ENCODE measurements around the gene RPH3AL. TPM values are rescaled to one million over a fixed set of nuclear protein-coding genes. Genes with fewer than 3 reads are reported as not detected.

Gene RPH3AL
- total RNA-seq, 4 donors from 2014 or later, result 24.3 to 90.5 (median 47.2) TPM

- WGBS, 2 donors (ENCODE audit: low coverage in 1 of 2), result 80 to 94% methylated on average over 3 to 8 of the region's 8 CpGs
- Histone ChIP-seq H3K27ac (no peak overlapping the region), H3K4me1 (no peaks in the 10 kb centered on the region), H3K9me3 (no peaks in the 10 kb centered on the region), H3K27me3 (no peaks in the 10 kb centered on the region), H3K36me3 (no peaks in the 10 kb centered on the region), H3K4me3 (no peak overlapping the region)
- in situ Hi-C loops (cut with MboI; ENCODE audit: low pct_ligation_motif_present in 1 of 4, low pct_unique_long_range_greater_than_20kb in 1 of 4, low sequenced_read_pairs in 3 of 4), result no loop called here
- DNase-seq, result no peak
- intact Hi-C loops (cut with DNase I; ENCODE audit: low total_unique reads), result no loop called here
- TF ChIP-seq CTCF (IDR thresholded peaks at IDR 0.05) (no peak), POLR2A (IDR thresholded peaks at IDR 0.05) (no peak), EP300 (IDR thresholded peaks at IDR 0.05; ENCODE audit: low read depth) (no peak), POLR2AphosphoS5 (IDR thresholded peaks at IDR 0.05) (no peak)
Measured at GRCh38 chr17:323181-323580, 29.4 kb downstream of the RPH3AL start.

DNA sequence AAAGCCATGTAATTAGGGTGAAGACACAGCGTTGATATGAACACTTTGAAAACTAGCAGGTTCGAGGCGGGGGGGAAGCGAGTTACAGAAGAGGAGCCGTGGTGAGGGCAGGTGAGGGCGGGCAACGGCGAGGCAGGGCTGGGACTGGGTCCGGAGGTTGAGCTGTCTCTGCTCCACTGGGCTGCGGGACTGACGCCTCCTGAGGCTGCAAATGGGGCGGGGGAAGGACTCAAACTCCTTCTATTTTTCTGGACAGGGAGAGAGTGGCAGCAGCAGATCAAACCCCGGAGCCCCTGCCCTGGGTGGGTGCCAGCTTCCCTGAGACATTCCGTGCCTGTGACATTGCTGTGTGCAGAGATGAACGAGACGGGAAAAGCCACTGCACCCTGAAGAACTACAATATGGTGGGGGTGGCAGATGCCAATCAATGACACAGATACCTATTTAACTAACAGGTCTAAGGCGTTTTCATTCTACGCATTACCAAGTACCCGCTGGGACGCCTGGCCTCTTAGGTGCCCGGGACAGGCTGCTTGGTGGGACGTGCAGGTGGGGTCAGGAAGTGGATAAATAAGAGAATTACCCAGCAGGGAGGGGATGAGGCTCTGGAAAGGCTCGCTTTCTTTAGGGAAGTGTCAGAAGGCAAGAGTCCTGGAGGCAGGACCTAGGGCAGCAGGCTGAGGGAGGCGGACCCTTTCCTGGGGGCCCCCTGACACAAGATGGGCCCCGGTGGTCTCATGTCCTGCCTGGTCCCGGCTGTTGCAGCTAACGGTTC lies 30.4 kb downstream of the RPH3AL start:
- no peaks in the 10 kb centered on the region for H3K36me3 ChIP-seq
- H3K27me3 ChIP-seq, result no peaks in the 10 kb centered on the region
- H3K27ac ChIP-seq, result no peak overlapping the region
- H3K4me3 ChIP-seq, result no peak overlapping the region
- TF ChIP-seq EP300 (IDR thresholded peaks at IDR 0.05; ENCODE audit: low read depth) (no peak), POLR2A (IDR thresholded peaks at IDR 0.05) (no peak), CTCF (IDR thresholded peaks at IDR 0.05) (no peak), POLR2AphosphoS5 (IDR thresholded peaks at IDR 0.05) (no peak)
- 73 to 80% methylated on average over 14 to 27 of the region's 27 CpGs for WGBS, 2 donors (ENCODE audit: low coverage in 1 of 2)
- no peak for DNase-seq
- in situ Hi-C loops (cut with MboI; ENCODE audit: low pct_ligation_motif_present in 1 of 4, low pct_unique_long_range_greater_than_20kb in 1 of 4, low sequenced_read_pairs in 3 of 4), result no loop called here
- no peaks in the 10 kb centered on the region for H3K4me1 ChIP-seq
- H3K9me3 ChIP-seq, result no peaks in the 10 kb centered on the region
- intact Hi-C loops (cut with DNase I; ENCODE audit: low total_unique reads), result no loop called here

DNA sequence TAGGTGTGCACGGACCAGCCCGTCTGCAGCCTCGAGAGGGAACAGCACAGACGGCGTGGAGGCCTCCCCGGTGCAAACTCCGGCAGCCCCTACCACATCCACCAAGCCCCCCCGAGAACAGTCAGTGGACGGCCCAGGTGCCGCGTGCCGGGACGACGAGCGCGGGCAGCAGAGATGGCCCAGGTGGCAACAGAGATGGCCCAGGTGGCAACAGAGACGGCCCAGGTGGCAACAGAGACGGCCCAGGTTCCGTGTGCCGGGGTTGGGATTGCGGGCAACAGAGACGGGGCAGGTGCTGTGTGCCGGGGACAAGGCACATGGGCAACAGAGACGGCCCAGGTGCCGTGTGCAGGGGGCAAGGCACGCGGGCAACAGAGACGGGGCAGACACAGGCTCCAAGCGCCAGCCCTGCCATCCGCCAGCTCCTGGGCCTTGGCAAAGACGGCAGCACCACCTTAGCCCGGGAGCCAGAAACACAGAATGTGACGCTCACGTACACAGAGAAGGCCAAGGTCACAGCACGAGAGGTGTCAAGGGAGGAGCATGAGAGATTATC lies 31.1 kb downstream of the RPH3AL start:
- no peak for DNase-seq
- Histone ChIP-seq H3K4me1 (no peaks in the 10 kb centered on the region), H3K4me3 (no peak overlapping the region), H3K9me3 (no peaks in the 10 kb centered on the region), H3K36me3 (no peaks in the 10 kb centered on the region), H3K27me3 (no peaks in the 10 kb centered on the region), H3K27ac (no peak overlapping the region)
- TF ChIP-seq POLR2A (IDR thresholded peaks at IDR 0.05) (no peak), POLR2AphosphoS5 (IDR thresholded peaks at IDR 0.05) (no peak), EP300 (IDR thresholded peaks at IDR 0.05; ENCODE audit: low read depth) (no peak), CTCF (IDR thresholded peaks at IDR 0.05) (no peak)
- intact Hi-C loops (cut with DNase I; ENCODE audit: low total_unique reads) (no loop called here), in situ Hi-C loops (cut with MboI; ENCODE audit: low pct_ligation_motif_present in 1 of 4, low pct_unique_long_range_greater_than_20kb in 1 of 4, low sequenced_read_pairs in 3 of 4) (no loop called here)
- 83 to 88% methylated on average over 8 to 35 of the region's 35 CpGs for WGBS, 2 donors (ENCODE audit: low coverage in 1 of 2)

- no peak for TF ChIP-seq EP300 (IDR thresholded peaks at IDR 0.05; ENCODE audit: low read depth)
- no peak for TF ChIP-seq CTCF (IDR thresholded peaks at IDR 0.05)
- no peak for TF ChIP-seq POLR2AphosphoS5 (IDR thresholded peaks at IDR 0.05)
- no peak for TF ChIP-seq POLR2A (IDR thresholded peaks at IDR 0.05)
- intact Hi-C loops (cut with DNase I; ENCODE audit: low total_unique reads), result no loop called here
Measured at GRCh38 chr17:320809-321385, 31.7 kb downstream of the RPH3AL start.

More at GRCh38 chr17:320809-321385, 31.7 kb downstream of the RPH3AL start:
- no peak for DNase-seq
- no peaks in the 10 kb centered on the region for H3K36me3 ChIP-seq
- H3K27ac ChIP-seq, result no peak overlapping the region
- no peaks in the 10 kb centered on the region for H3K9me3 ChIP-seq
- no peak overlapping the region for H3K4me3 ChIP-seq
- in situ Hi-C loops (cut with MboI; ENCODE audit: low pct_ligation_motif_present in 1 of 4, low pct_unique_long_range_greater_than_20kb in 1 of 4, low sequenced_read_pairs in 3 of 4), result no loop called here
- H3K4me1 ChIP-seq, result no peaks in the 10 kb centered on the region
- no peaks in the 10 kb centered on the region for H3K27me3 ChIP-seq
- WGBS, 2 donors (ENCODE audit: low coverage in 1 of 2), result 83% methylated on average over 24 of the region's 25 CpGs; no CpG with 5 or more reads in 1 of the 2 donors

Data from transverse colon (tissue), 4 donors.